ENCODE results near the gene SLC25A41.

SLC25A41 gene

DNA sequence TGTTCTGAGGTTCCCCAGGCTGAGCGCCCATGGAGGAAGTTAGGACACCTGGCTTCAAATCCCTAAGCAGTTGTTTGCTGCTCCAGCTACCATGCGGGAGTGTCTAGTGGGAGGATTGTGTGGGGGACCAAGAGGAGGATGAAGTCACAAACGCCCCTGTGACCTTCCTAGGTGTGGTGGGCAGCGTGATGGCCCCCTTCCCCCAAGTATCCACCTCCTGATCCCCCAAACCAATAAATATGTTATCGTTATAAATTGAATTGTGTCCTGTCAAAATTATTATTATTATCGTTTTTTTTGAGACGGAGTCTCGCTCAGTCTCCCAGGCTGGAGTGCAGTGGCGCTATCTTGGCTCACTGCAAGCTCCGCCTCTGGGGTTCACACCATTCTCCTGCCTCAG is at the start of gene SLC25A41:
Gene SLC25A41 (minus strand): TSS at position 101 of the 400 bp plus-strand sequence. CDS start 70 bp downstream, at position 31.
- intact Hi-C loops (cut with DNase I; ENCODE audit: low total_unique reads) = no loop called here
- no peak within 1 kb of the TSS for H3K4me3 ChIP-seq
- H3K4me1 ChIP-seq = no peaks in the 10 kb centered on the region
- TF ChIP-seq, protein P1, sequence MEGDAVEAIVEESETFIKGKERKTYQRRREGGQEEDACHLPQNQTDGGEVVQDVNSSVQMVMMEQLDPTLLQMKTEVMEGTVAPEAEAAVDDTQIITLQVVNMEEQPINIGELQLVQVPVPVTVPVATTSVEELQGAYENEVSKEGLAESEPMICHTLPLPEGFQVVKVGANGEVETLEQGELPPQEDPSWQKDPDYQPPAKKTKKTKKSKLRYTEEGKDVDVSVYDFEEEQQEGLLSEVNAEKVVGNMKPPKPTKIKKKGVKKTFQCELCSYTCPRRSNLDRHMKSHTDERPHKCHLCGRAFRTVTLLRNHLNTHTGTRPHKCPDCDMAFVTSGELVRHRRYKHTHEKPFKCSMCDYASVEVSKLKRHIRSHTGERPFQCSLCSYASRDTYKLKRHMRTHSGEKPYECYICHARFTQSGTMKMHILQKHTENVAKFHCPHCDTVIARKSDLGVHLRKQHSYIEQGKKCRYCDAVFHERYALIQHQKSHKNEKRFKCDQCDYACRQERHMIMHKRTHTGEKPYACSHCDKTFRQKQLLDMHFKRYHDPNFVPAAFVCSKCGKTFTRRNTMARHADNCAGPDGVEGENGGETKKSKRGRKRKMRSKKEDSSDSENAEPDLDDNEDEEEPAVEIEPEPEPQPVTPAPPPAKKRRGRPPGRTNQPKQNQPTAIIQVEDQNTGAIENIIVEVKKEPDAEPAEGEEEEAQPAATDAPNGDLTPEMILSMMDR (IDR thresholded peaks at IDR 0.05) = no peak
- no peaks in the 10 kb centered on the region for H3K9me3 ChIP-seq
- H3K27me3 ChIP-seq = no peaks in the 10 kb centered on the region
- H3K27ac ChIP-seq = no peak within 1 kb of the TSS
- H3K36me3 ChIP-seq = no peaks in the 10 kb centered on the region
- DNase-seq = no peak

DNA sequence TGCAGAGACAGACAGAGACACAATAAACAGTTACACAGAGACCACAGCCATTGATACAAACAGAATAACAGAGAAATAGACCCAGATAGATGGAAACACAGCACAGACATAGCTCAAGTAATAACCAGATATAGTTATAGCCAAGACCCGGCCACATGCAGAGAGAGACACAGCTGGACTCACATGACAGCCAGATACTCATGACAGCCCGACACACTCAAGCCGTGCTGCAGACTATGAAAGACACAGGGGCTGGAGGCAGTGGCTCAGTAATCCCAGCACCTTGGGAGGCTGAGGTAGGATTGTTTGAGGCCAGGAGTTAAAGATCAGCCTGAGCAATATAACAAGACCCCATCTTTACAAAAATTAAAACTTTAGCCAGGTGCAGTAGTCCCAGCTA is 49.7 kb upstream of the SLC25A41 start:
- intact Hi-C loops (cut with DNase I; ENCODE audit: low total_unique reads) = no loop called here

DNA sequence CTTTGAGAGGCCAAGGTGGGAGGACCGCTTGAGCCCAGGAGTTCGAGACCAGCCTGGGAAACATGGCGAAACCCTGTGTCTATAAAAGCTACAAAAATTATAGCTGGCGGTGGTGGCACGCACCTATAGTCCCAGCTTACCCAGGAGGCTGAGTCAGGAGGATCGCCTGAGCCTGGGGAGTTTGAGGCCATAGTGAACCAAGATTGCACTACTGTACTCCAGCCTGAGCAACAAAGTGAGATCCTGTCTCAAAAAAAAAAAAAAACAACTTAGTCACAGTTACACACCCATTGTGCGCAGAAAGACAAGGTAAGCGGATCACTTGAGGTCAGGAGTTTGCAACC is 48.8 kb upstream of the SLC25A41 start:
- peaks cover 0 to 51% of the 10 kb centered on the region in 2 donors for H3K27me3 ChIP-seq
- no peaks in the 10 kb centered on the region for H3K36me3 ChIP-seq
- H3K4me1 ChIP-seq = no peaks in the 10 kb centered on the region
- TF ChIP-seq, protein P1 (IDR thresholded peaks at IDR 0.05) = no peak
- H3K9me3 ChIP-seq = no peaks in the 10 kb centered on the region
- H3K27ac ChIP-seq = no peak overlapping the region
- no peak for DNase-seq
- no peak overlapping the region for H3K4me3 ChIP-seq
- intact Hi-C loops (cut with DNase I; ENCODE audit: low total_unique reads) = no loop called here

More for the DNA sequence above, 49.7 kb upstream of the SLC25A41 start:
- DNase-seq = no peak
- H3K4me1 ChIP-seq = no peaks in the 10 kb centered on the region
- no peaks in the 10 kb centered on the region for H3K36me3 ChIP-seq
- H3K27ac ChIP-seq = no peak overlapping the region
- TF ChIP-seq, protein P1 (IDR thresholded peaks at IDR 0.05) = no peak
- H3K9me3 ChIP-seq = no peaks in the 10 kb centered on the region
- H3K4me3 ChIP-seq = no peak overlapping the region
- peaks cover 0 to 43% of the 10 kb centered on the region in 2 donors for H3K27me3 ChIP-seq

DNA sequence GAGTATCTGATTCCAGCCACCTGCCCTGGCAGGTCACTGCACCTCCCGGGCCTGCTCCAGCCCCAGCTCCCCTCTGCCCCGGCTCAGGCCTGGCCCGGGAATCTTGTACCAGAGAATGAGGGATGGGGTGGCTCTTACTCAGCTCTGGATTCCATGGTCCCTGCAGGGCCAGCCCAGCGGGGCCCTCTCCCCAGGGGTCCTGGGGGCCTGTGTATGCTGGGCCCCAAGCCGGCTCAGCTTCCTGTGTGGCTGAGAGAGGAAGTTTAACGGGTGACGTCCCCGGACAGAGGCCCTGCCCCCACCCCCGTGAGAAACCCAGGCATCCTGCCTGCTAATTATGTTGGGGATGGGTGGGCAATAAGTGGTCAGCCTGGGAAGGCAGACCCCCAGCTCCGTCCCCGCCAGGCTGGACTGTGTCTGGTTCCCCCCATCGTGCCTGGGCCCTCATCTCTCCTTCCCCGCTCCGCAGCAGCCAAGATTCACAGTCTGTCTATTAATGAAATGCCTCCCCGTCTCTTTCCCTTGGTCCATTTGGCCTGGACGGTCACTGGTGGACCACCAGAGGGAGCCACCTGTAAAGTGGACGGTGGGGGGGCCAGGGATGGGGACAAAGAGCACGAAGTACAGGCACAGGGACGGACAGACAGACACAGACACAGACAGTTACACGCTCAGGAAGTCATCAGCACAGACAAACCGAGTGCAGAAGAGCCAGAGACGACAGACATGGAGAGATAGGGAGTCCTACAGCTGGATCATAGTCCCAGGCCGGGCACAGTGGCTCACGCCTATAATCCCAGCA is 48.2 kb upstream of the SLC25A41 start, which contains the start of gene DENND1C:
Gene DENND1C (minus strand): TSS at position 247 of the 802 bp plus-strand sequence. CDS start 92 bp downstream, at position 155.
- intact Hi-C loops (cut with DNase I; ENCODE audit: low total_unique reads) = no loop called here
- Histone ChIP-seq H3K9me3 (no peaks in the 10 kb centered on the region), H3K27ac (no peak within 1 kb of the TSS), H3K4me1 (peaks cover 0 to 3% (median under 1%) of the 10 kb centered on the region in 4 donors), H3K36me3 (no peaks in the 10 kb centered on the region), H3K4me3 (peak within 1 kb of the TSS in 1 of 2 donors; percentile 22), H3K27me3 (peaks cover 0 to 56% of the 10 kb centered on the region in 2 donors)
- TF ChIP-seq, protein P1 (IDR thresholded peaks at IDR 0.05) = peak in 1 of 2 experiments; percentile 25
- DNase-seq = no peak

DNA sequence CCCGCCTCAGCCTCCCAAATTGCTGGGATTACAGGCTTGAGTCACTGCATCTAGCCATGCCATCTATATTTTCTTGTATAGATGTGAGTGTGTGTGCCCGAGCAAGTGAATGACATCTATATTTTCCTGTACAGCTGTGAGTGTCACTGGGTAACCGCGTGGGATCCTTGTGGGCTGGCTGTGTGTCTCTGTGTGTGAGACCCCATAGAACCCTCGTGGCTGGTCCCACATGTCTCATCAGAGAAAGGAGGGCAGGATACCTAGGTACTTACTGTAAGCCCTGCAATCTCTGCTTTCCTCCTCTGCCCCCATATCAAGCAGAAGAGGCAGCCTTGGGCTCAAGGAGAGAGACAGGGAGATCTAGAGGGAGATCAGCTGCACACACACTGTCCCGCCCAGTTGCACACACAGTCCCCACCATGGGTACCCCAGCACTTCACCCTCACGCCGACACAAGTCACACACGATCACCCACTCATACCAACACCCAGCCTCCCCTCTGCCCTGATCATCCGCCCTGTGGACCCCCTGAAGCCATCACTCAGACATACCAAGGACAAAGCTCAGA is 47.4 kb upstream of the SLC25A41 start:
- H3K9me3 ChIP-seq = no peaks in the 10 kb centered on the region
- no peak overlapping the region for H3K27ac ChIP-seq
- H3K36me3 ChIP-seq = no peaks in the 10 kb centered on the region
- intact Hi-C loops (cut with DNase I; ENCODE audit: low total_unique reads) = no loop called here
- DNase-seq = no peak
- peak overlapping the region in 1 of 2 donors; percentile 22 for H3K4me3 ChIP-seq
- peaks cover 0 to 64% of the 10 kb centered on the region in 2 donors for H3K27me3 ChIP-seq
- TF ChIP-seq, protein P1 (IDR thresholded peaks at IDR 0.05) = no peak
- H3K4me1 ChIP-seq = peaks cover 0 to 12% (median 5%) of the 10 kb centered on the region in 4 donors

All from tibial artery (tissue), 4 donors.